Astrocyte of the spinal cord (primary cell): ENCODE results near the gene TBC1D22A.

Source experiments
- DNase-seq: peaks from one replicate; pipeline ENCODE4 v3.0.0; 2011; ENCODE audit warnings: low read depth, low spot score
- H3K4me3 ChIP-seq: 2 replicates; pipeline ENCODE4 v1.5.1; 2011; ENCODE audit warnings: low read depth, mild to moderate bottlenecking, low read length, moderate library complexity
- in situ Hi-C: cut with HindIII; loops from 2 replicates; pipeline ENCODE4 v1.10.0; 2017; ENCODE audit warnings: low sequenced_read_pairs
- TF ChIP-seq, protein P1 (sequence below): IDR thresholded peaks from 2 replicates; pipeline ENCODE4 v1.5.1; 2012; ENCODE audit warnings: low read depth, mild to moderate bottlenecking, low read length, inconsistent platforms

TBC1D22A gene

DNA sequence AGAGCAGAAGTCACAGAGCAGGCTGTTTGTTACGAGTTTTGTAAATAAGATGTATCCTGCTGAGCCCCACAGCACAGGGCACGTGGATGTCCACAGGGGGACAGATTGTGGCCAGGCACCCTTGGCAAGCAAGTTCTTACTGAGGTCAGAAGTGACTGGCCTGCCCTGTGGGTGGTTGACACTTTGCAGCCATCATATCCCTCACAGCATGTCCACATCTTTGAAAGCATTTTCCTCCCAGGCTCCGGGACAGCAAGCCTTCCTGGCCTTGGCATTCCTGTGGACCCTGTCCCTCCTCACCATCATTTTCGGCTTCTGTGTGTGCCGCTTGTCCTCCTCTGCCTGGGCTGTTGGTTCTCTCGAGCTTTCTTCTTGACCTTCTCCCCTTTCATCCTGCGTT, 189.5 kb downstream of the TBC1D22A start:
- TF ChIP-seq, protein P1, sequence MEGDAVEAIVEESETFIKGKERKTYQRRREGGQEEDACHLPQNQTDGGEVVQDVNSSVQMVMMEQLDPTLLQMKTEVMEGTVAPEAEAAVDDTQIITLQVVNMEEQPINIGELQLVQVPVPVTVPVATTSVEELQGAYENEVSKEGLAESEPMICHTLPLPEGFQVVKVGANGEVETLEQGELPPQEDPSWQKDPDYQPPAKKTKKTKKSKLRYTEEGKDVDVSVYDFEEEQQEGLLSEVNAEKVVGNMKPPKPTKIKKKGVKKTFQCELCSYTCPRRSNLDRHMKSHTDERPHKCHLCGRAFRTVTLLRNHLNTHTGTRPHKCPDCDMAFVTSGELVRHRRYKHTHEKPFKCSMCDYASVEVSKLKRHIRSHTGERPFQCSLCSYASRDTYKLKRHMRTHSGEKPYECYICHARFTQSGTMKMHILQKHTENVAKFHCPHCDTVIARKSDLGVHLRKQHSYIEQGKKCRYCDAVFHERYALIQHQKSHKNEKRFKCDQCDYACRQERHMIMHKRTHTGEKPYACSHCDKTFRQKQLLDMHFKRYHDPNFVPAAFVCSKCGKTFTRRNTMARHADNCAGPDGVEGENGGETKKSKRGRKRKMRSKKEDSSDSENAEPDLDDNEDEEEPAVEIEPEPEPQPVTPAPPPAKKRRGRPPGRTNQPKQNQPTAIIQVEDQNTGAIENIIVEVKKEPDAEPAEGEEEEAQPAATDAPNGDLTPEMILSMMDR, result no peak
- no peak for DNase-seq
- H3K4me3 ChIP-seq, result no peak overlapping the region
- in situ Hi-C loops, result no loop called here

- DNase-seq, result no peak
- in situ Hi-C loops, result no loop called here
- TF ChIP-seq, protein P1, result no peak
- H3K4me3 ChIP-seq, result no peak overlapping the region
Observed at GRCh38 chr22:46953968-46954765, 191.7 kb downstream of the TBC1D22A start.

- DNase-seq, result no peak
- H3K4me3 ChIP-seq, result no peak overlapping the region
- TF ChIP-seq, protein P1, result no peak
- in situ Hi-C loops, result no loop called here
Observed at GRCh38 chr22:46954781-46955180, 192.3 kb downstream of the TBC1D22A start.

DNA sequence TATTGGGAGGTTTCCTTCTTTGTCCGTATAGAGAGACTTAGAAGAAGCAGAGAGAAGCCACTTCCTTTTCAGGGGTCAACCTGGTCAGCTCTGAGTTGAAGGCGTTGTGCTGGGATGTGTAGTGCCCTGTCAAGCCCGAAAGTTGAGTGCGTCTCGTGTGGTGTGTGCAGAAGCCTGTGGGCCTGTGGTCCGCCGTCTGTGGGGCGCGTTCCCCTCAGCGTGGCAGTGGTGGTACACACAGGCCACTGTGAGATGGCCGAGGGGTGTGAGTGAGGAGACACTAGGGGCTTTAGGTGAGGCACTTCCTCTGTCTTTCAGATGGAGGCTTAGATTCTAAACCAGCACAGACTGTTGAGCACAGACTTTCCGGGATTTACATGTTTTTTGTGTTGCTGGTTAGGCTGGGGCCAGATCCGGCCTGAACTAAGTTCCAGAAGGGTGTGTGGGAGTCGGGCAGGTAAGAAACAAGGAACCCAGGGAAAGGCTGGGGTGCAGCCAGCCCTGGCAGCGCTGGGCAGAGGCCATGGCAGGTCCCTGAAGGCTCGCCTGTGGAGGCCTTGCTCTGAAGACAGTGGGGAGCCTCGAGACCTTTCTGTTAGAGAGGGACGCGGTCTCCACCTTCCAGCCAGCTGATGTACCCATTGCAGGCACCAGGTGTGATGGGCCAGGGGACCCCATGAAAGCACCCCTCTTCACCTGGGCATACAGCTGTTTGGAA, 194.2 kb downstream of the TBC1D22A start:
- H3K4me3 ChIP-seq, result no peak overlapping the region
- TF ChIP-seq, protein P1, result no peak
- no peak for DNase-seq
- in situ Hi-C loops, result no loop called here

GRCh38 chr22:46957521-46957920, 195.1 kb downstream of the TBC1D22A start:
- TF ChIP-seq, protein P1, result no peak
- in situ Hi-C loops, result no loop called here
- no peak overlapping the region for H3K4me3 ChIP-seq
- DNase-seq, result no peak

GRCh38 chr22:46958191-46958590, 195.7 kb downstream of the TBC1D22A start:
- H3K4me3 ChIP-seq, result no peak overlapping the region
- no peak for DNase-seq
- in situ Hi-C loops, result no loop called here
- TF ChIP-seq, protein P1, result no peak
